NCI-H446 (cell line): Measurements from ENCODE around the gene C9orf85.
"Not testable (repeated sequence)": the region's sequence is repeated elsewhere in the genome, so short reads cannot be mapped to it uniquely, and the experiment has no call there.

ENCODE experiments used
- DNase-seq, 2 experiments: peaks; one replicate each; lab custom pipeline; 2025; lab: John Stamatoyannopoulos, UW

C9orf85 gene

GRCh38 chr9:72006501-72006900 lies 95.1 kb downstream of the C9orf85 start:
- no peak for DNase-seq

DNA sequence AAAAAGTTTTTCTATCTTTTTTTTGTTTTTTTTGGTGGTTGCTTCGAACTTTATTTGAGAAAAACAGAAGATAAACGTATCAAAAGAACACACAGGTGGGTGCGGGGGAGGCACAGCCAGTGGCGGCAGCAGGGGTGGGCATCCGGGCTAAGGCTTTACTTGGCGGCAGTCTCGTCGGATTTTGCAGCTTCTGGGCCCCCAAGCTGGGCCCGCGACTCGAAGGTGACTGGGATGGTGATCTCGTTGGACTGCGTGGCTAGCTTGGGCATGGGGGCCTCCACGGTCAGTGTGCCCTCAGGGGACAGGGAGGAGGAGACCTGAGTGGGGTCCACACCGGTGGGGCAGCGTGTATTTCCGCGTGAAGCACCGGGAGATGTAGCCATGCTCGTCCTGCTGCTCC lies 96.3 kb downstream of the C9orf85 start:
- not testable (repeated sequence) for DNase-seq

- DNase-seq, result no peak
These were observed 101.2 kb downstream of the C9orf85 start for GRCh38 chr9:72012646-72013045.

- DNase-seq, result no peak
These were observed 101.9 kb downstream of the C9orf85 start for GRCh38 chr9:72013292-72013760.

DNA sequence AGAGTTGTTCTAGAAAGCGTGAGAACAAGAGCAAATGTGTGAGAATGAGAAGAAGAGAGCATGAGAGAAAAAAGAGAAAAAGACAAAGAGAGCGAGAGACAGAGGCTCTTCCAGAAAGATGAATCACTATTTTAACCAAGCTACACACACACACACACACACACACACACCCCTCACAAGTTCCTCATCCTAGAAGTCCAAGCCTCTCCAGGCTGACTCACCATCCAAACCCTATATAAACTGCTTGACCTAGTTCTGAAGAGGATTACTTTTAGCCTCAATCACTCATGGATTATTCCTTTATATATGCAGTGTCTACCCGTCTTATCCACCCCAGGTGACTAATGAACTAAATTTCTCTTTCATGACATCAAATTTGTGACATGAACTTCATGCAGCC lies 111.4 kb downstream of the C9orf85 start:
- no peak for DNase-seq
